Gastrocnemius medialis (tissue), 4 donors: ENCODE results near the gene P2RY2.

ENCODE experiments used
- POLR2A ChIP-seq, 2 donors: fragments of 450-650 bp; IDR thresholded peaks; one replicate each; pipeline ENCODE4 v1.6.1; 2017; ENCODE audit warnings: antibody characterized with exemption in 2 of 2, mild to moderate bottlenecking in 2 of 2, moderate library complexity in 2 of 2
- TF ChIP-seq, protein P1 (sequence below), 5 experiments: fragments of 450-650 bp in 3 of 5; fragments of 200-600 bp in 2 of 5; sonication (generic) in 2 of 5; IDR thresholded peaks in 4 of 5; conservative IDR thresholded peaks in 1 of 5; 1 replicate in 4 of 5; 2 replicates in 1 of 5; pipeline ENCODE4 v1.5.1; 2016 to 2019; ENCODE audit warnings: antibody characterized with exemption in 5 of 5, mild to moderate bottlenecking in 3 of 5, moderate library complexity in 3 of 5

DNA sequence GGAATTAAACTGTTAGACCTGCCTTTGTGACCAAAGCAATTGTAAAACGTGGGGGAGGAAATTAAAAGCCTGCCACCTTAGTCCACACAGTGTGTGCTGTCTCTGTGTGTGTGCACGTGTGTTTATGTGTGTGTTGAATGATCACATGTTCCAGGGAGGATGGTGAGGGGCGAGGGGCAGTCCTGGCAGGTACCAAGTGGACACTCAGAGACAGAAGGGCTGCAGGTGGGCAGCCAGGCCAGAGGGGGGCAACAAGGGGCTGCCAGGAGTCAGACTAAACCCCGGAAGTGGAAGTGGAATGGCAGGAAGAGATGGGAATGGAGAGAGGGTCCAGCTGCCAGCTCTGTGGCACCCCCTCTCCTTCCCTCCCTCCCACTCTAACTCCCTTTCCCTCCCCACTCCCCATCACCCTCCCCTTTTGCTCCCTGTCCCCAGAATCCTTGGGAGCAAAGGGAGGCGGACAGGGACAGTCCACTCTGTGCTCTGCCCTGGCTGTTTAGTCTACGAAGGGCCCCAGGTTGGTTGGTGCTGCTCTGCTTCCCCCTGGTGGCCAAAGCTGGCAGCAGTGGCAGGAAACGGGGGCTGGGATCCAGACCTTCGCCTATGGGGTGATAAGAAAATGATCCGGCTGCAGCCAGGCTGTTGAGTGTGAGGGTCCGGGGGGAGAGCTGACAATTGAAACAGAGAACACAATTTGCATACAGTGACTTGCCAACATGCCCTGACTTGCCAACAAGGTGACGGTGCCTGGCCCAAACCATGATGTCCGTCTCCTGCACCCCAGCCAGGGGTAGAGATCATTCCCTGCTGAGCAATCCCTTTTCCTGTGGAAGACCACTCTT is 24.4 kb downstream of the P2RY2 start:
- TF ChIP-seq, protein P1, sequence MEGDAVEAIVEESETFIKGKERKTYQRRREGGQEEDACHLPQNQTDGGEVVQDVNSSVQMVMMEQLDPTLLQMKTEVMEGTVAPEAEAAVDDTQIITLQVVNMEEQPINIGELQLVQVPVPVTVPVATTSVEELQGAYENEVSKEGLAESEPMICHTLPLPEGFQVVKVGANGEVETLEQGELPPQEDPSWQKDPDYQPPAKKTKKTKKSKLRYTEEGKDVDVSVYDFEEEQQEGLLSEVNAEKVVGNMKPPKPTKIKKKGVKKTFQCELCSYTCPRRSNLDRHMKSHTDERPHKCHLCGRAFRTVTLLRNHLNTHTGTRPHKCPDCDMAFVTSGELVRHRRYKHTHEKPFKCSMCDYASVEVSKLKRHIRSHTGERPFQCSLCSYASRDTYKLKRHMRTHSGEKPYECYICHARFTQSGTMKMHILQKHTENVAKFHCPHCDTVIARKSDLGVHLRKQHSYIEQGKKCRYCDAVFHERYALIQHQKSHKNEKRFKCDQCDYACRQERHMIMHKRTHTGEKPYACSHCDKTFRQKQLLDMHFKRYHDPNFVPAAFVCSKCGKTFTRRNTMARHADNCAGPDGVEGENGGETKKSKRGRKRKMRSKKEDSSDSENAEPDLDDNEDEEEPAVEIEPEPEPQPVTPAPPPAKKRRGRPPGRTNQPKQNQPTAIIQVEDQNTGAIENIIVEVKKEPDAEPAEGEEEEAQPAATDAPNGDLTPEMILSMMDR (IDR thresholded peaks at IDR 0.05 in 4 of 5, conservative IDR thresholded peaks at IDR 0.05 in 1 of 5) = peak; percentile 90 to 93 (median 91)
- TF ChIP-seq POLR2A (IDR thresholded peaks at IDR 0.05) = no peak
